Measurements from ENCODE around the gene DYNC2LI1.

DYNC2LI1 gene

DNA sequence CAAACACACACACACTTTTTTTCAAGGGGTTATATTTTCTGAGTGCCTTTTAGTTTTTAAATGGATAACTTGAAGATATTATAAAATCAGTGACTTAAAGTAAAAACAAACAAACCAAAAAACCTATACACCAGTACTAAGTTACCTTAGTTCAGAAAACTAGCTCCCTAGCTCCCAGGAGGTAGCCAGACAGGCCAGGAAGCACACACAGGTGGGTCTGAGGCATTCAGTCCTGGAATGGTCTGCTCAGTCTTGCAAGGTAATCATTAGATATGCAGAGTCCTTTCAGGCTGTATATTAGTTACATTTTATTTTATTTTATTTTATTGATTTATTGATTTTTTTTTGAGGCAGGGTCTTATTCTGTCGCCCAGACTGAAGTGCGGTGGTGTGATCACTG lies 10.7 kb upstream of the DYNC2LI1 start:
- no peak for DNase-seq (ENCODE audit: low spot score)

- DNase-seq (ENCODE audit: low spot score): no peak
These were observed 9.6 kb upstream of the DYNC2LI1 start for GRCh38 chr2:43764086-43764705.

GRCh38 chr2:43766006-43766405 lies 7.8 kb upstream of the DYNC2LI1 start:
- no peak for DNase-seq (ENCODE audit: low spot score)

DNA sequence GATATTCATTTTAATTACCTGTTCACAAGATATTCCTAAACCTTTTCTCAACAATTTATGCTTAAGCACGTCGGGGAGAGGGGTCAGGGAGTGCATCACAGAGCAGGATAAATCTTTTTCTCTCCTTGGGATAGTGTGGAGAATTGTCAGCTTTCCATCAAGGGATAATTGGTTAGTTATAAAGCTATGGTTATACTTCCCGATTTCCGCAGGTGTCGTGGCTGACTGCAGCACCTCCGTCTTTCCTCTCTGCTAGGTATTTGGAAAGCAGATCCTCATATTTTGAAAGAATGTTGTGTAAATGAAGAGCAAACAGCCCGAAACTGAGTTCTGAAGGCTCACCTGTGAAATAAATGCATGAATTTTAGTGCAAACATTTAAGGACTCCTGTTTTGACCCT lies 778 bp downstream of the DYNC2LI1 start:
- DNase-seq (ENCODE audit: low spot score): no peak

GRCh38 chr2:43776324-43776723 lies 2.5 kb downstream of the DYNC2LI1 start:
- no peak for DNase-seq (ENCODE audit: low spot score)

DNA sequence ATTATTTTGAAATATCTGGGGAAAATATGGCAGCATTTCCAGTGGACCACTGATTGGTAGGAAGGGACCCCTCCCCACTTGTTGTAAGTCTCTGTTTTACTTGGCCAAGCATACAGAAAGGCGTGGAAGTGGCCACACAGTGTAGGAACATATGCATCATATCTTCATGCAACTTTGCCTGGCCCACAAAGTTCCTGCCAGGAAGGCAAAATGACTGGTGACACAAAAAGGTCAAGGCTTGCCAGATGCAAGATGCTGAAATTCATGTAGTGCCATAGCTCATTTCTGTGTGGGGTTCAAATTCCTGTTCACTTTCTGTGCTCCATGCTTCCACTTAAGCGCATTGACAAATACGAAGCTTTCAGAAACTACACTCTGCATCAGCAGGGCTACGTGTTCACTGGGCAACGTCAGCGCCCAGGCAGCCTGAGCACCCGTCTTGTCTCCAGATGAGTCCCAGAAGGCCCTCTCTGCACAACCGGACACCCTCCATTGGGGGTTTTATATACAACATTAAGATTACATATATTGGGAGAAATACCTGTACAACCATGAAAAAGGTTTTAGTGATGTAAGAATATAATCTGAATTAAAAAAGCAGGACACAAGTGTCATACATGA lies 3.6 kb downstream of the DYNC2LI1 start:
- DNase-seq (ENCODE audit: low spot score): no peak

DNA sequence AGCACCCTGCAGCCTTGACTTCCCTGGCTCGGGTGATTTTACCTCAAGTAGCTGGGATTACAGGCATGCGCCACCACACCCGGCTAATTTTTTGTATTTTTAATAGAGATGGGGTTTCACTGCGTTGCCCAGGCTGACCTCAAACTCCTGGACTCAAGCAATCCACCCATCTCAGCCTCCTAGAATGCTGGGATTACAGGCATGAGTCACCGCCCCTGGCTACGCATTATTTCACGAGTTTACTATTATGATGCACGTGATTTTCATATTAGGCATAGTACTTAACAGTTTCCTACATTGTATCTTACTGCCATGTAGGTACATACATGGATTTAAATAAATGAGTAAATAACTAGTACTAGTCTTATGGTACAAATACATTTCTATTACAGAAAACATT lies 4.4 kb downstream of the DYNC2LI1 start:
- DNase-seq (ENCODE audit: low spot score): no peak

- DNase-seq (ENCODE audit: low spot score): no peak
These were observed 14.1 kb downstream of the DYNC2LI1 start for GRCh38 chr2:43787895-43788294.

DNA sequence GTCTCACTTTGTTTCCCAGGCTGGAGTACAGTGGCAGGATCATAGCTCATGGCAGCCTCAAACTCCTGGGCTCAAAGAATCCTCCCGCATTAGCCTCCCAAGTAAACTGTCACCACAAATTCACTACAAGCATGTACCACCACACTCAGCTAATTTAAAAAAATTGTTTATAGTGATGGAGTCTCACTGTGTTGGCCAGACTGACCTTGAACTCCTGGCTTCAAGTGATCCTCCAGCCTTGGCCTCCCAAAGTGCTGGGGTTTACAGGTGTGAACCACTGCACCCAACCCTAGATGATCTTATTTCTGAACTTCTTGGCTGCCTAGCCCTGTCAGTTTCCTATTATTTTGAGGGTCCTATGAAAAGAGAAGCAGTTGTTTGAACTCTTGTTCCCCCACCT lies 14.8 kb downstream of the DYNC2LI1 start:
- no peak for DNase-seq (ENCODE audit: low spot score)

GRCh38 chr2:43790147-43790546 lies 16.3 kb downstream of the DYNC2LI1 start:
- no peak for DNase-seq (ENCODE audit: low spot score)

GRCh38 chr2:43791035-43791765 lies 17.4 kb downstream of the DYNC2LI1 start:
- DNase-seq (ENCODE audit: low spot score): no peak

GRCh38 chr2:43792653-43793052 lies 18.8 kb downstream of the DYNC2LI1 start:
- DNase-seq (ENCODE audit: low spot score): no peak

DNA sequence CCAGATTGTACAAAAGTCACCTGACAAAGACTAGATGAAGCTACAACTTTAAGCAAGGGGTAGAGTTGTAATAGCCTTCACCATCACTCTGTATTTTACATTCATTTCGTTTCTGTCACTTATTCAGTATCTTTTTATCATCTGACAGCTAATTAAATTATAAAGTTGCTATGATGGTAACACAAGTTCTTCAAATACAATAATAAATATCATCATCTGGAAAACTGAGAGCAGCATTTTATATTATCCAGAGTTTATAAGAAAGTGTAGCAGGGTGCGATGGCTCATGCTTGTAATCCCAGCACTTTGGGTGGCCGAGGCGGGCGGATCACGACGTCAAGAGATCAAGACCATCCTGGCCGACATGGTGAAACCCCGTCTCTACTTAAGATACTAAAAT lies 21.1 kb downstream of the DYNC2LI1 start:
- no peak for DNase-seq (ENCODE audit: low spot score)

DNA sequence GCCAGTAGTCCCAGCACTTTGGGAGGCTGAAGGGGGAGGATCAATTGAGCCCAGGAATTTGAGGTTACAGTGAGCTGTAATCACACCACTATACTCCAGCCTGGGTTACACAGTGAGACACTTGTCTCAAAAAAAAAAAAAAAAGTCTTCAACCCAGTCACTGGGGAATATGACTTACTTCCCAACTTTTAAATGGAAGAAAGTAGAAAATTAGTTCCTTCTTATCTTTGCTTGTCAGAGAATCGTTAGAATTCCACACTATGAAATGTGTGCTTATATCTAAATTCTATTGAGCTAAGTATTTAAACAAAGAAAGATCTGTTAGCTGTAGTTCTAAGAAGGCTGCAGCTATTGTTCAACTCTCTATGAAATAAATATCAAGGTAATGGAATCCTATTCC lies 22.4 kb downstream of the DYNC2LI1 start:
- no peak for DNase-seq (ENCODE audit: low spot score)

GRCh38 chr2:43798300-43798699 lies 24.5 kb downstream of the DYNC2LI1 start:
- DNase-seq (ENCODE audit: low spot score): no peak

GRCh38 chr2:43800894-43801293 lies 27.1 kb downstream of the DYNC2LI1 start:
- DNase-seq (ENCODE audit: low spot score): no peak

DNA sequence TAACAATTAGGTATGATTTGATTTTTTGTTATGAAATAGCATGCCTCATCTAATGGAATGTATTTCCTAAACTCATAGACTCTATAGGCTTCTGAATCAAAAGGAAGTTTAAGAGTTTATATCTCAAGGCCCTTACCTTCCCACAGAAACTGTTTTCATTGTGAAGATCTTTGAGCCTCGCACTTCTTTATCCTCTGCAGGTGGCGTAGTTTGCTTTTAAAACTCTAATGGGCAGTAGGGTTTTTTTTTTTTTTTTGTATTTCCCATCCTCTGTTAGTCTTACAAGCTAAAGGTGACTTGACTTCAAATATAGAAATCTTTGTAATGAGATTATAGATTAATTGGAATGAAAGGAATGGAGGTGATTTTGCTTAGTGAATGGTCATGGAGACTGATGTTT lies 28.3 kb downstream of the DYNC2LI1 start:
- DNase-seq (ENCODE audit: low spot score): no peak

GRCh38 chr2:43803113-43803512 lies 29.3 kb downstream of the DYNC2LI1 start:
- no peak for DNase-seq (ENCODE audit: low spot score)

DNA sequence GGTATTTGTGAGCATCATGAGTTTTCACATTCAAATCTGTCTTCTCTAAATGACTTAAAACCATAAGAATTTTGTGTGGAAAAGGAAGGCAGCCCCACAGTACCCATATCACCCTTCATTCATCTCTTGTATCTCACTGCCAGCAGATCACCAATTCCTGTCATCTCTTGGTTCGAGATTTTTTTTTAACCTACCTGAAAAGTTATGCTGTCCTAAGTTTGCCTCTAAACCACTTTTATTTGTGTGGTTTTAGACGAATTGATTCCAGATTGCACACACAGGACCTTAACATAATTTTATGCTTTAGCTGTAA lies 32.8 kb downstream of the DYNC2LI1 start:
- no peak for DNase-seq (ENCODE audit: low spot score)

DNA sequence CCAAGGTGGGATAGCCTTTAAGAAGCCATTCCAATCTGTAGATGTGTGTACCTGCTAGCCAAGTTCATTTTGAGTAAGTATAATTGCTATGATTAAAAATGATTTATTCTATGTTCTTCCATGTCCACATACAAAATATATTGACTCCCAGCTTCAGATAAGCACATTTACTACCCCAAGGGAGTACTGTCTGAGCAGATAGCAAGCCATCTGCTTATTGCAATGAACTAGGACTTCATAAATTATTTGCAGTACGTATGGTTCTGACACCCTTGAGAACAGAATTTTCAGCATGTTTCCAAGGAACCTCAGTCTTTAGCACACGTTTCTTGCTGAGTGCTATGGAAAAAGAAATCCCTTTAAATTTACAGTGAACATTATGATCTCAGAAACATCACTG lies 36.6 kb downstream of the DYNC2LI1 start:
- no peak for DNase-seq (ENCODE audit: low spot score)

DNA sequence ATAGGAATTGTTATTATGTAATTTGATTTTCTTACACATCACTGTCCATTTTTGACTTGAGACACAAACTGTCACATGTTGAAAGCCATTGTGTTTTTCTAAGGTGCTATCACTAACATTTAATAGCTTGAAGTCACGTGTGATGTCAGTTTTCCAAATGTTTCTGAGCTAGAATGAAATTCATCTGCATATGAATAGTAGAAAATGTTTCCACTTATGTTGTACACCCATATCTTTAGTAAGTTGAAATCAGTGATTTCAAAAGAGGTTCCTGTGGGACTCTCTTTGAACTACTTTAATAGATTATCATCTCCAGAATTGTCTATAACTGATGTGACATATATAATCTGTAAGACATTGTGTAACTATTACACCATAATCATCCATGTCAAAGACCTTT lies 37.0 kb downstream of the DYNC2LI1 start:
- DNase-seq (ENCODE audit: low spot score): no peak

GRCh38 chr2:43812006-43812405 lies 38.2 kb downstream of the DYNC2LI1 start:
- DNase-seq (ENCODE audit: low spot score): no peak

GRCh38 chr2:43812947-43813346 lies 39.1 kb downstream of the DYNC2LI1 start:
- DNase-seq (ENCODE audit: low spot score): no peak

DNA sequence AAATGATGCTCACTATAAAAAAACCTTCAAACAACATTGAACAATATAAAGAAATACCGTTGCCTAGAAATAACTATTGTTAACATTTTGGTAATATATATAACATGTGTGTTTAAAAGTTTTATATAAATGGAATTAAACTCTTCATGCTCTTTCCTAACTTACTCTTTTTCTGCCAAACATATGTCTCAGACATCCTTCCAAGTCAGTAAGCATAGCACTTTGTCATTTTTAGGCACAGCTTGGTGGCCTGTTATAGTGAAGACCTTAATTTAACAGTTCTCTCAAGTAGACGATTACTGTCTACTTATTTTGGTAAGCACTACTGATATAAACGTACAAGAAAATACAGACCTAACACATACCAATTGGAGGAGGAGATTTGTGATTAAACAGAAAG lies 40.9 kb downstream of the DYNC2LI1 start:
- no peak for DNase-seq (ENCODE audit: low spot score)

All from CD4-positive, alpha-beta T cell treated with Interleukin-15 for 4 hours (primary cell).